ENCODE data around the gene ZFYVE27.
"Not testable (repeated sequence)": the region's sequence is repeated elsewhere in the genome, so short reads cannot be mapped to it uniquely, and the experiment has no call there.

Gene ZFYVE27

GRCh38 chr10:97736902-97737769 is at the start of gene ZFYVE27:
TSS of gene ZFYVE27 (plus strand) at chr10:97737128. CDS start at chr10:97738478, 1,350 bp downstream.
- peak; percentile 89 to 98 for DNase-seq (ENCODE audit: low read depth in 2 of 2)

GRCh38 chr10:97687785-97688781 is 48.8 kb upstream of the ZFYVE27 start:
- DNase-seq (ENCODE audit: low read depth in 2 of 2), result no peak

DNA sequence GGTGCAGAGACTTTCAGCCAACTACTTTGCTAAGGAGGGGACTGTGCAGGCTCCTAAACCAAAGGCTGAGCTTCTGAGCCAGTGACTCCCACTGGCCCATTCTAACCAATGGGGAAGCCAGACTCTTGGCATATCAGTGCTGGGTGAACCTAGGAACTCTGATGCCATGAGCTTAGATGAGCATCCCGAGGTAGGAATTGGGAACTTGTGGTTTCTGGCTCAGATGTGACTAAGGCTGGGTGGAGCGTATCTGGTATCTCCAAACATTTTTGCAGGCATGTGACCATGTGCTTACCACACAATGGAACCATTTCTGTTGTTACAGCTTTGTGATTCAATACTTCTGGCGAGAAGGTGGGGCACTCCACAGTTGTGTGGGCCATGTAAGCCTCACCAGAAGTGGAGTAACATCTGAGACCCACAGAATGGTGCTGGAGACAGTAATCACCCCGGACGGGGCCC is 47.3 kb upstream of the ZFYVE27 start:
- no peak for DNase-seq (ENCODE audit: low read depth in 2 of 2)

DNA sequence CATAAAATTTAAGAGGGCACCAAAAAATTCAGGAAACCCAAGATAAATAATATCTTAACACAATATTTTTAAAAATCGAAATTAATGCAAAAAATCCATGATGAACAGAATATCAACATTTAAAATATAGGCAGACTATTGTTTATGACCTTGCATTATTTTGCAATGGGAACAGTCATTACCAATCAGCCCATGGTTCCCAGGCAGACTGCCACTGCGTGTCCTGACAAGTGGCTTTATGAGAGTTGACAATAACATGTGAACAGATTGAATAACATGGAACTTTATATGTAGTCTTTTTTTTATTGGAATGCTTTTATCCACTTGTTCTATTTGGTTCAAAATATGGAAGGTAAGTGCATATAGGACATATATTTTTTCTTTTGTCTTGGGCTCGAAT is 46.8 kb upstream of the ZFYVE27 start:
- DNase-seq (ENCODE audit: low read depth in 2 of 2), result no peak

GRCh38 chr10:97698072-97698655 is 38.8 kb upstream of the ZFYVE27 start:
- not testable (repeated sequence) for DNase-seq (ENCODE audit: low read depth in 2 of 2)

- peak in 1 of 2 experiments; percentile 32 for DNase-seq (ENCODE audit: low read depth in 2 of 2)
These were observed 35.4 kb upstream of the ZFYVE27 start for GRCh38 chr10:97701438-97702069.

GRCh38 chr10:97703398-97704067 is 33.4 kb upstream of the ZFYVE27 start:
- no peak for DNase-seq (ENCODE audit: low read depth in 2 of 2)

DNA sequence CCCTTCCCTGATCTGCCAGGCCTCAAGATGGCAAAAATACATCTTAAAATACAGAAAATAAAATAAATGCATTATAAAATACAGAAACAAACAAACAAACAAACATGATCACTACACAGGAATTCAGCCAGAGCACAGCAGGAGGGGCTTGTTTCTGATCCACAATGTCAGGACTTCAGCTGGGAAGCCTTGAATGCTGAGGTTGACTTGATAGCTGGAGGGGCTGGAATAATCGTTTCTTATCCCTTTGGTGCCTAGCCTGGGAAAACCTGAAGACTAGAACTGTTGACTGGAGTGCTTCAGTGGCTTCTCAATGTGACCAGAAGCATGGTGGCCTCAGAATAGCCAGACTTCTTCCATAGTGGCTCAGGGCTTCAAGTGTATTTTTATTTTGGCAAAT is 32.6 kb upstream of the ZFYVE27 start:
- no peak for DNase-seq (ENCODE audit: low read depth in 2 of 2)

- no peak for DNase-seq (ENCODE audit: low read depth in 2 of 2)
These were observed 31.8 kb upstream of the ZFYVE27 start for GRCh38 chr10:97705006-97705670.

DNA sequence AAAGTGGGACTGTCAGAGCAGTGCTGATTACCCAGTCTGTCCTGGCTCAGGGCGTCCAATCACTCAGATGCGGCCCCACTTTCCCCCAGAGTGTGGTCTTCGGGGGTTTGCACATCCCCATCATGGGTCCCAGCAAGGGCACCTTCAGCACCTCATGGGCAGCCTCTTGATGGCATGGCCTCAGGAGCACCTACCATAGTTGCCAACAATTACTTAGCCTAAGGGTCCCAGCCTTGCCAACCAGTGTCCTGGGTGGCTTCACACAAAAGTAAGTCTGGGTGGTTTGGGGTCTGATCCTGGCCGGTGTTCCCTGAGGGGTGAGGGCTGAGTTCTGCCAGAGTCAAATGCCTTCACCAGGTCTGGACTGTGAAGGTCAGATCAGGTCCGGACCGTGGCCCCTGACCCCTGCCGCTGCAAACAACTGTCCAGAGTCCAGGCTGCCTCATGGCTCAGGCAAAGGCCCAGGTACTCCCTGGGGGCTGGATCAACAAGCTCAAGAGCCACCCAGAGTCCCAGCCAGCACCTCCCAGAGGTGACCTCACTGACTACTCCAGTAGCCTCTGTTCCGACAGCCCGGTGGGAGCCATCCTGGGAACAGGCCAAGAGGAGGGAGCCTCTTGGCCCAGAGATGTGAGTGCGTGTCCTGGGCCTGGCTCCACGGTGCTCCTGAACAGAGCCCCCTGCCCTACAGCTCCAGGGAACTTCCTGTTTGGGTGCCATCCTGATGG is 29.6 kb upstream of the ZFYVE27 start:
- no peak for DNase-seq (ENCODE audit: low read depth in 2 of 2)

DNA sequence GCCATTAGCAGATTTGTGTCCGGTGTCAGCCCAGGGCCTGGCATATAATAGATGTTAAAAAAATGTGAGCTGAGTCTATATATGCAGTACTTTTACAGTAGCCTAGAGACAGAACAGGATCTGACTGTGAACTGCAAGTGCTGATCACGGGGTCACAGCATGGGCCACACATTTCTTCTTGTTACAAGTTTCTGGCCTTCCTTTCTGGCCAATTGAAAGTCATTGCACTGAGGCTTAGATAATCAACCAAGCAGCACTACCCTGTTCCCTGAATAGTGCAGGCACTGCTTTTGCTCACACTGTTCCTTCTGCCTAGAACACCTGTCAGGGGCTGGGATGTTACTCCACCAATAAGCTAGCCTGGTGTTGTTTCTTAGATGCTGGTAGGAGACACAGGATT is 28.8 kb upstream of the ZFYVE27 start:
- DNase-seq (ENCODE audit: low read depth in 2 of 2), result no peak

DNA sequence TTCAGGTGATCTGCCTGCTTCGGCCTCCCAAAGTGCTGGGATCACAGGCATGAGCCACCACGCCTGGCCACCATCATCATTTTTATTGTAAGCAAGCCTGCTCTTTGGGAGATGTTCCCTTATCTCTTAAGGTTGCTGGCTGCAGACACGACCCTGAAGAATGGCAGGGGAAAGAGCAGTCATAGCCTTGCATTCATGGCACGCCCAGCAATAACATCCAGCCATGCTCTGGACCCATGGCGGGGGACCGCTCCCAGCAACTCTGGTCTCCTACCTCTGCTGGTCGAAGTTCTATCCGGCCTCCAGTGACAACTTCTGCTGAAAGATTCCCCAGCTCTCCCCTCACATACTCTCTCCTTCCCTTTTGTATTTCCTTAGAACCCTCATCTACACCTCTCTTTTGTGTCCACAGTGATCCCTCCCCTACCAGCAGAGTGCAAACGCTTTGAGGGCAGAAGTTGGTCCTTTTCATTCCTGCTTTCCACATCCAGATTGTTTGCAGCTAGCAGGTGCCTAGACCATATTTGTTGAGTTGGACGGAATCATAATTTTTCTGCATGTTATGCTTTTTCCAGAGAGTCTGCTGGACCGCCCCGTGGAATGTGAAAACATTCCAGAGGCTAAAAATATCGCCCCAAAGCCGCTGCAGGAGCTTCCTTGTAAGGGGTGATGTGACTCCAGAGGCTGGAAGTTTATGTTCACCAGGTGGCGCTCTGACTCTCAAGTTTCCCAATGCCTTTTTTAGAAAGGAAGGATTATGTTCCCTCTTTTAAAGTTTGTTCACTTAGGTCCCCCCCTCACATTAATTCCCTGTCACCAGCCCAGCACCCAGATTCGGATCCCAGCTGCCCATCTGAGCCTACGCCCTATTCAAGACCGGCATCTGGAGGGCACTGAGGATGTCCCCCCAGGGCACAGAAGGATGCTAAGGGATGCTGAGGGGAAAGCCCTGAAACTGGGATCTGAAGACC is 27.7 kb upstream of the ZFYVE27 start:
- peak in 1 of 2 experiments; percentile 31 for DNase-seq (ENCODE audit: low read depth in 2 of 2)

DNA sequence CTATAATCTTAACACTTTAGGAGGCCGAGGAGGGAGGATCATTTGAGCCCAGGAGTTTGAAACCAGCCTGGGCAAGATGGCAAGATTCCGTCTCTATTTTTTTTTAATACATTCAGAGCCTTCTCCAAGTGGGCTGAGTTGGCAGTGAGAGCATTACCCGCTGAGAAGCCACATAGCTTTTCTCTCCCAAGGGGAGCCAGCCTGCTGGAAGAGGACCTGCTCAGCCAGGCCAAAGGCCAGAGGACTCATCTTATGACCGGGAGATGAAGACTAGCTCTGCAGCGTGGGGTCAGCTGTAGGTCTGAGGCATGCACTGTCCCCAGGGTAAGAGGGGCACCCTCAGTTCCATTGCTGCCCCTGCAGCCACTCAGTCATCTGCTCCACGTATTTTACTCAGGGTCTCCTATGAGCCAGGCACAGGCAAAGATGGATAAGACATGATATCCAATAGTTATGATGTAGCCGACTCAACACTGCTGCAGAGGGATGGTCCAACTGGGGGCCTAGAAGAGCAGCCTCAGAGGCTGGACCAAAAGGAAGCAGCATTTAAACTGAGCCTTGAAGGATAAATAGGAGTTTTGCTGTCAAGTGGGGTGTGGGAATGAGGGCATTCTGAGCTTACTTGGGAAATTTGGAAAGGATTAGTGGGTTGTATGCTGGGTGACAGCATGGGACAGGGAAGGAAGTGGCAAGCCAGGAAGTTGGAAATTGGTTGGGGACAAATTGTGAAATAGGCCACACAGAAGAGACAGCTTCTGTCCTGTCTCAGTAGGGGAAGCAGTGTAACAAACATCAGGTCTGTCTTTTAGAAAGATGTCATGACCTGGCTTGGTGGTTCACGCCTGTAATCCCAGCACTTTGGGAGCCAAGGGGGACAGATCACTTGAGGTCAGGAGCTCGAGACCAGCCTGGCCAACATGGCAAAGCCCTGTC is 25.0 kb upstream of the ZFYVE27 start:
- DNase-seq (ENCODE audit: low read depth in 2 of 2), result no peak

- DNase-seq (ENCODE audit: low read depth in 2 of 2), result peak in 1 of 2 experiments; percentile 22
These were observed 23.5 kb upstream of the ZFYVE27 start, which contains the start of gene MARVELD1 for GRCh38 chr10:97713339-97713825. TSS of gene MARVELD1 (plus strand) at chr10:97713730. CDS start at chr10:97713877, 147 bp downstream.

- peak; percentile 31 to 33 for DNase-seq (ENCODE audit: low read depth in 2 of 2)
These were observed 23.0 kb upstream of the ZFYVE27 start for GRCh38 chr10:97713826-97714400.
